ENCODE data around the gene NEU4.
A peak's percentile ranks its signal among the peaks of the same experiment; 100 is the strongest.

The NEU4 gene

GRCh38 chr2:241853651-241854341 is 44.8 kb downstream of the NEU4 start:
- no peak for DNase-seq

GRCh38 chr2:241854342-241855244 is 45.6 kb downstream of the NEU4 start:
- no peak for DNase-seq

DNA sequence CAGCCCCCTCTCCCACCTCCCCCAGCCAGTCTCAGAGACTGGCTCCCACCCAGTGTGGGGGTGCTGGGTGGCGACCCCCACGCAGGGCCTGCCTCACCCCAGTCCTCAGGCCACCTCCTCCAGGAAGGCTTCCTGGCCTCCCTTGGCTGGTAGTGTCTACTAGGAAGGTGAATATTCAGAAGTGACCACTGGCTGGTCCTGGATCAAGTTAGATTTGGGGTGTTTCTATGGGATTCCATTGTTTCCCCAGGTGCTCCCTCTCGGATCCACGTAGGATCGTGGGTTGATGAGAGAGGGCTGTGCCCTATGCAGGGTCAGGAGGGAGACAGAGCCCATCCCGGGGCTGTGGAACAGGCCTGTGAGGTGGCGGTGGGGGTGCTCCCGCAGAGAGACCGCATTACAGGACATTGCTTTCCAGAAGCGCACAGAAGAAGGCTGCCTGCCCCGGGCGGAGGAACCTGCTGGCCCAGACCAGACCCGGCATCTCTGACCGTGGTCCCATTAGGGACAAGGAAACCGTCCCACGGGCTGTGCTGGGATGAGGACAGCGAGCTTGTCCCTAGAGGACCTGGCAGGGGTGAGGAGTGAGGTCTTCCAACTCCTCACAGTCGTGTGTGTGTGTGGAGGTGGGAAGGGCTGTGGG is 46.4 kb downstream of the NEU4 start:
- DNase-seq, result no peak

- DNase-seq, result no peak
Observed at GRCh38 chr2:241855888-241856422, 47.0 kb downstream of the NEU4 start.

DNA sequence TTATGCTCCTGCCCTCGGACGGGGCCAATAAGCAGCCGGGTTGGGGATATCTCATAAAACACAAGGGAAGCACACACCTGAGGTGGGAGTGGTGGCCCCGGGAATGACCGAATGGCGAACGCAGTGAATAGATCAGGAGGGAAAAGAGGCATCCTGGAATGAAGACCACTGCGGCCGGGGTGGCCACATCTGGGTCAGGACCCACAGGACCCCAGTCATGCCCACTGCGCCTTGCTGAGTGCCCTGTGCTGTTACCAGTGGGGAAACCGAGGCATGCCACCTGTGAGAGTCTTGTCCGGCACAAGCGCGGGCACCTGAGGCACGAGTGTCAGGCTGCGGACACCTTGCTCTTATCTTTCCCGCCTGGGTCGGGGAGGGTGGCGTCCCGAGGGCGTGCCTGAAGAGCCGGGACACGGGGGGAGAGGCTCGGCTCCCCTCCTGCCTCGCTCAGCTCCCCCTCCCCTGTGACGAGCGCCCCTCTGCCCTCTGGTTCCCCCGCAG is 48.1 kb downstream of the NEU4 start:
- DNase-seq, result no peak

DNA sequence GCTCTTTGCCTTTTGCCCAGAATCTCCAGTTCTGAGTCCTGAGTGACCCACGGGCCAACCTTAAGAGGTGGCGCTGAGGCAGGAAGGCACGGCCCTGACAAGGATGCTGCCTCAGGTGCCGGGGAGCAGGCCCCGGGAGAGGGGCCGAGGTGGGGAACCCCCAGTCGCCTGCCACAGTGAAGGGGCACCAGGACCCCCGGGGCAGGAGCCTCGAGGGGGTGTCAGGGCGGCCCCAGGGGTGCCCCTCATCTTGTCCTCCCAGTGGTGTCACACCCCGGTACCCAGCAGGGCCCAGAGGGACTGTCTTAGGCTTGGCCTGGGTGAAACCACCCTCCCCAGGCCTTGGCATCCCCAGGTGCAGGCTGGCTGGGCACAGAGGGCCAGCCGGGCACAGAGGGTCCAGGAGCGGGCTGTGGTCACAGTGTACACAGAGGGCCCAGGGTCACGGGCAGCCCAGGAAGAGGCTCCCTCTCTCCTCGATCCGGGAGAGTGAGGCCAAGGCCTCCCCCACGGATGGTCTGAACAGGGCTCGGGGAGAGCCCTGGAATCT is 48.7 kb downstream of the NEU4 start:
- no peak for DNase-seq

GRCh38 chr2:241858206-241859016 is 49.4 kb downstream of the NEU4 start, which contains the start of gene PDCD1:
TSS of gene PDCD1 (minus strand) at chr2:241858894. CDS start at chr2:241858838, 56 bp downstream.
- peak; percentile 49 for DNase-seq

DNA sequence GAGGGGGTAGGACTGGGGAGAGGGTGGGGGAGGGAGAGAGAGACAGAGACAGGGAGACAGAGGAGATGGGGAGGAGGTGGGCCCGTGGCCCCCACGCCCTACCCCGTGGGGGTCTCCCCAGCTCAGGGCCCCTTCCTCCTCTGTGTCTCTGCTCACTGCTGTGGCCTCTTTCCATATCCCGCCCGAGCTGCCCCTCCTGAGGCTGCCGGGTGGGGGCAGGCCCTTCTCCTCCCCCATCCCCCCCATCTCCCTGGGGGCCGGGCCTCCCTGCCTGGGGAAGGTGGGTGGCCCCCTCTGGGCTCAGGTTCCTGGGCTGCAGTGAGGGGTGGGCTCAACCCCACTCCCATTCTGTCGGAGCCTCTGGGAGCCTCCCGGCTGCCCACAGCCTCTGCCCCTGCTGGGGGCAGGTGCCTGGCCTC is 50.0 kb downstream of the NEU4 start:
- no peak for DNase-seq

- DNase-seq, result no peak
Observed at GRCh38 chr2:241859436-241860183, 50.6 kb downstream of the NEU4 start.

DNA sequence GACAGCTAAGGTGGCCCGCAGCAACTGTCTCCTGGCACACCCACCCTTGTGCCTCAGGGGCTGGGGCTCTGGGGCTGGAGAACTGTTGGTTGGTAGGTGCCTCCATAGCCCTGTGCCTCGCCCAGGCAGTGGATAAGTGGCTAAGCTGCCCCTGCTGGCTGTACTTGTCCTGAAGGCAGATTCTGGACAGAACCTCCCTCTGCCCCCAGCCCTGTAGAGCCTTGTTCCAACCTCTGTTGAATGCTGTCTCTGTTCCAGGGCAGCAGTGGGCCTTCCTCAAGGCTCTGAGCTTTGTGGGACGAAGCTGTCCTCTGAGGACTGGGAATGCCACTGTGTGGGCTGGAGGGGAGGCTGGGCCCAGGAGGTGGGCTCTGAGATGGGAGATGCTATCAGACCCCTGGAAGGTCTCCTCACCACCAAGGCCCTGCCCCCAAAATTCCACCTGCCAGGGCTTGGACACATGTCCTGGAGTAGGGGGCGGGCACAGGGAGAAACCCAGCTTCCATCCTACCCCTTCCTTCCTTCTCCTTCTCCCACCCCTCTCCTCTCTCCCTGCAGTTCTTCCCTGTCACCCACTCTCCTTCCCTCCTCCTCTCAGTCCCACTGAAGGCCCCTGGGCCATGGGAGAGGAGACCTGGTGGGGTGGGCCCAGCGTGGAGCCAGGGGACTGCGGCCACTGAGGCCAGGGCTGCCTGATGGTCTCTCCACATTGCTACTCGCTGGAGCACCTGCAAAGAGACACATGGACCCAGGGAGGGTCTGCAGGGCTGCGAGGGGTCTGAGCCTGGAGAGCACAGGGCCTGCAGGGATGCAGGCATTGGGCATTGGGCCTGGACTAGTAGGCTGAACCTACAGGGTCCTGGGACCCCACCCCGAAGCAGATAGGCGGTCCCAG is 51.4 kb downstream of the NEU4 start:
- DNase-seq, result no peak

DNA sequence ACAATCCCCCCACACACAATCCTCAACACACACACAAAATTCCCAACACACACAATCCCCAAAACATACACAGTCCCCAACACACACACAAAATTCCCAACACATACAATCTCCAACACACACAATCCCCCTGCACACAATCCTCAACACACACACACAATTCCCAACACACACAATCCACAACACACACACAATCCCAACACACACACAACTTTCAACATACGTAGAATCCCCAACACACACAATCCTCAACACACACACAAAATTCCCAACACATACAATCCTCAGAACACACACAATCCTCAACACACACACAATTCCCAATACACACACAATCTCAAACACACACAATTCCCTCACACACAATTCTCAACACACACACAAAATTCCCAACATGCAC is 52.3 kb downstream of the NEU4 start:
- DNase-seq, result no peak

- DNase-seq, result no peak
Observed at GRCh38 chr2:241862093-241862492, 53.1 kb downstream of the NEU4 start.

DNA sequence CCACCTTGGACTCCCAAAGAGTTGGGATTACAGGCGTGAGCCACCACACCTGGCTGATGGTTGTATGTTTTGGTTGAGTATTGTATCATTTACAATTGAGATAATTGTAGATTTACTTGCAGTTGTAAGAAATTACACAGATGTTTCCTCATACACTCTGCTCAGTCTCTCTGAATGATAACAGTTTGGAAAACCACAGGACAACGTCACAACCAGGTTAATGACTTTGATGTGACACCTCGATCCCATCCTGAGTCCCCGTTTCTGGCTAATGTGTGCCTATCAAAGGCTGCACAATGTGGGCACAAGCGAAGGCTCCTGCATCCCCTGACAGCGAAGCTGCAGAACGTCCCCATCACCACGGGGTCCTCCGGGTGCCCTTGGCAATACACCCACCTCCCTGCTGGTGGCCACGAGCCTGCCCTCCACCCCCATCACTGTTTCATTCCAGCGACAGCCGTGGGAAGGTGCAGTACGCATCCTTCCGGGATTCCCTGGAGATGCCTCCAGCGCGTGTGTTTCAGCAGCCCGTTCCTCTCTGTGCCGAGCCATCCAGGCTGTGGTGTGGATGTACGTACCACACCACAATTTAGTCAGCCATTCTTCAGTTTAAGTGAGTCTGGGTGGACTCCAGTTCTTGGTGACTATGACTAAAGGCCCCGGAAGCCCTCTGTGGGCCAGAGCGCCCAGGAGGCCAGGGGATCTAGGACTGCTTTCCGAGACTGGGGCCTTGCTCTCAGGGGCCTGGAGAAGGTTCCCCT is 54.0 kb downstream of the NEU4 start:
- no peak for DNase-seq

- DNase-seq, result no peak
Observed at GRCh38 chr2:241863536-241863954, 54.6 kb downstream of the NEU4 start.

DNA sequence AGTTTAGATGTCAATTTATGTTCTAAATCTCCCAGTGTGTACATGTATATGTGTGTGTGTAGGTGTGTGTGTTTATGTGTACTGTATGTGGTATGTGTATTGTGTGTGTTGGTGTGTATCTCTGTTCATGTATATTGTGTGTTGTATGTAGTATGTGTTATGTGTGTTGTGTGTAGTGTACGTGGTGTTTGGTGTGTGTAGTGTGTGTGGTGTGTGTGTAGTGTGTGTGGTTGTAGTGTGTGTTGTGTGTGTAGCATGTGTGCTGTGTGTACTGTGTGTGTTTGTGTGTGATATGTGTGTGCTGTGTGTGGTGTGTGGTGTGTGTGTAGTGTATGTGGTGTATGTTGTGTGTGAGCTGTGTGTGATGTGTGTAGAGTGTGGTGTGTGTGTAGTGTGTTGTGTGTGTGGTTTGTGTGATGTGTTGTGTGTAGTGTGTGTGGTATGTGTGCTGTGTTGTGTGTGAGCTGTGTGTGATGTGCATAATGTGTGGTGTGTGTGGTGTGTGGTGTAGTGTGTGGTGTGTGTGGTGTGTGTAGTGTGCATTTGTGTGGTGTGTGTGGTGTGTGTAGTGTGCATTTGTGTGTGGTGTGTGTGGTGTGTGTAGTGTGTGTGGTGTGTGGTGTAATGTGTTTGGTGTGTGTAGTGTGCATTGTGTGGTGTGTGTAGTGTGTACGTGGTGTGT is 55.3 kb downstream of the NEU4 start:
- no peak for DNase-seq

DNA sequence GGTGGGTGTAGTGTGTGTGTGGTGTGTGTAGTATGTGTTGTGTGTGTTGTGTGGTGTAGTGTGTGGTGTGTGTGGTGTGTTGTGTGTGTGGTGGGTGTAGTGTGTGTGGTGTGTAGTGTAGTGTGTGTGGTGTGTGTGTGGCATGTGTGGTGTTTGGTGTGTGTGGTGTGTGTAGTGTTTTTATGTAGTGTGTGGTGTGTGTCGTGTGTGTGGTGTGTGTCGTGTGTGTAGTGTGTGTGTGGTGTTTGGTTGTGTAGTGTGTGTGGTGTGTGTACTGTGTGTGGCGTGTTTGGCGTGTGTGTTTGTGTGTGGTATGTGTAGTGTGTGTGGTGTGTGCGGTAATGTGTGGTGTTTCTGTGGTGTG is 55.8 kb downstream of the NEU4 start:
- DNase-seq, result no peak

- DNase-seq, result no peak
Observed at GRCh38 chr2:241865416-241865956, 56.5 kb downstream of the NEU4 start.
